ENCODE measurements around the gene NELFCD.
"Not testable (repeated sequence)": the region's sequence is repeated elsewhere in the genome, so short reads cannot be mapped to it uniquely, and the experiment has no call there.

The NELFCD gene

GRCh38 chr20:59007665-59008511 lies 26.8 kb downstream of the NELFCD start:
- in situ Hi-C loops (cut with MboI; ENCODE audit: low pct_unique_long_range_greater_than_20kb, low sequenced_read_pairs, unreplicated experiment) = no loop called here
- DNase-seq (ENCODE audit: low spot score) = peak; percentile 92

GRCh38 chr20:59008715-59009336 lies 27.8 kb downstream of the NELFCD start:
- in situ Hi-C loops (cut with MboI; ENCODE audit: low pct_unique_long_range_greater_than_20kb, low sequenced_read_pairs, unreplicated experiment) = no loop called here
- no peak for DNase-seq (ENCODE audit: low spot score)
- TF ChIP-seq CTCF (IDR thresholded peaks at IDR 0.05; ENCODE audit: extremely low read depth, insufficient read depth, missing control alignments) = no peak

More at GRCh38 chr20:59007665-59008511, 26.8 kb downstream of the NELFCD start:
- TF ChIP-seq CTCF (IDR thresholded peaks at IDR 0.05; ENCODE audit: extremely low read depth, insufficient read depth, missing control alignments) = no peak

GRCh38 chr20:59010321-59010994 lies 29.4 kb downstream of the NELFCD start:
- no peak for DNase-seq (ENCODE audit: low spot score)
- TF ChIP-seq CTCF (IDR thresholded peaks at IDR 0.05; ENCODE audit: extremely low read depth, insufficient read depth, missing control alignments) = no peak
- in situ Hi-C loops (cut with MboI; ENCODE audit: low pct_unique_long_range_greater_than_20kb, low sequenced_read_pairs, unreplicated experiment) = no loop called here

- in situ Hi-C loops (cut with MboI; ENCODE audit: low pct_unique_long_range_greater_than_20kb, low sequenced_read_pairs, unreplicated experiment) = no loop called here
- no peak for DNase-seq (ENCODE audit: low spot score)
- TF ChIP-seq CTCF (IDR thresholded peaks at IDR 0.05; ENCODE audit: extremely low read depth, insufficient read depth, missing control alignments) = no peak
These were observed 30.2 kb downstream of the NELFCD start for GRCh38 chr20:59010995-59011873.

GRCh38 chr20:59011874-59012157 lies 30.8 kb downstream of the NELFCD start:
- in situ Hi-C loops (cut with MboI; ENCODE audit: low pct_unique_long_range_greater_than_20kb, low sequenced_read_pairs, unreplicated experiment); DNase-seq (ENCODE audit: low spot score): not testable (repeated sequence)

- no peak for TF ChIP-seq CTCF (IDR thresholded peaks at IDR 0.05; ENCODE audit: extremely low read depth, insufficient read depth, missing control alignments)
- in situ Hi-C loops (cut with MboI; ENCODE audit: low pct_unique_long_range_greater_than_20kb, low sequenced_read_pairs, unreplicated experiment) = no loop called here
- DNase-seq (ENCODE audit: low spot score) = no peak
These were observed 32.2 kb downstream of the NELFCD start for GRCh38 chr20:59013031-59013951.

Measured in GM13977 (cell line).